ENCODE results near the gene DRAM1.

DNA sequence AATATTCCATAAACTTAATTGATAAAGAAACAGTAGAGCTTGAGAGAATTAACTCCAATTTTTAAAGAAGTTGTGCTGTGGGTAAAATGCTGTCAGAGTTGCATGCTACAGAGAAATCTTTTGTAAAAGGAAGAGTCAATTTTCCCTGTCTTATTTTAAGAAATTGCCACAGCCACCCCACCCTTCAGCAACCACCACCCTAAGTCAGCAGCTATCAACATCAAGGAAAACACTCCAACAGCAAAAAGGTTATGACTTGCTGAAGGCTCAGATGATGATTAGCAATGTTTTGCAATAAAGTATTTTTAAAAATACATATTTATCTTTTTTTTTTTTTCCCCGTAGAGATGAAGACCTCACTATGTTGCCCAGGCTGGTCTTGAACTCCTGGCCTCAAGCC is 6.5 kb upstream of the DRAM1 start:
- TF ChIP-seq ZNF436 (CRISPR knock-in tag; IDR thresholded peaks at IDR 0.05) (no peak), EP300 (IDR thresholded peaks at IDR 0.05; ENCODE audit: low read length) (no peak), IRF2 (CRISPR knock-in tag; IDR thresholded peaks at IDR 0.05) (no peak), RBM22 (IDR thresholded peaks at IDR 0.05; ENCODE audit: low read depth, low read length, poor library complexity, severe bottlenecking) (no peak), BHLHE40 (IDR thresholded peaks at IDR 0.05; ENCODE audit: low read length) (no peak), MYNN (IDR thresholded peaks at IDR 0.05) (no peak), MYNN (CRISPR knock-in tag; IDR thresholded peaks at IDR 0.05) (no peak), RBBP5 (IDR thresholded peaks at IDR 0.05; ENCODE audit: borderline replicate concordance, insufficient read depth, low read length, poor library complexity, severe bottlenecking) (no peak), ELF4 (CRISPR knock-in tag; IDR thresholded peaks at IDR 0.05) (no peak)
- TF ChIP-seq, protein P1, sequence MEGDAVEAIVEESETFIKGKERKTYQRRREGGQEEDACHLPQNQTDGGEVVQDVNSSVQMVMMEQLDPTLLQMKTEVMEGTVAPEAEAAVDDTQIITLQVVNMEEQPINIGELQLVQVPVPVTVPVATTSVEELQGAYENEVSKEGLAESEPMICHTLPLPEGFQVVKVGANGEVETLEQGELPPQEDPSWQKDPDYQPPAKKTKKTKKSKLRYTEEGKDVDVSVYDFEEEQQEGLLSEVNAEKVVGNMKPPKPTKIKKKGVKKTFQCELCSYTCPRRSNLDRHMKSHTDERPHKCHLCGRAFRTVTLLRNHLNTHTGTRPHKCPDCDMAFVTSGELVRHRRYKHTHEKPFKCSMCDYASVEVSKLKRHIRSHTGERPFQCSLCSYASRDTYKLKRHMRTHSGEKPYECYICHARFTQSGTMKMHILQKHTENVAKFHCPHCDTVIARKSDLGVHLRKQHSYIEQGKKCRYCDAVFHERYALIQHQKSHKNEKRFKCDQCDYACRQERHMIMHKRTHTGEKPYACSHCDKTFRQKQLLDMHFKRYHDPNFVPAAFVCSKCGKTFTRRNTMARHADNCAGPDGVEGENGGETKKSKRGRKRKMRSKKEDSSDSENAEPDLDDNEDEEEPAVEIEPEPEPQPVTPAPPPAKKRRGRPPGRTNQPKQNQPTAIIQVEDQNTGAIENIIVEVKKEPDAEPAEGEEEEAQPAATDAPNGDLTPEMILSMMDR (IDR thresholded peaks at IDR 0.05 in 2 of 3, conservative IDR thresholded peaks at IDR 0.05 in 1 of 3; ENCODE audit: insufficient read depth in 2 of 3, low read depth in 1 of 3, low read length in 3 of 3), result no peak
- TF ChIP-seq, protein P2, sequence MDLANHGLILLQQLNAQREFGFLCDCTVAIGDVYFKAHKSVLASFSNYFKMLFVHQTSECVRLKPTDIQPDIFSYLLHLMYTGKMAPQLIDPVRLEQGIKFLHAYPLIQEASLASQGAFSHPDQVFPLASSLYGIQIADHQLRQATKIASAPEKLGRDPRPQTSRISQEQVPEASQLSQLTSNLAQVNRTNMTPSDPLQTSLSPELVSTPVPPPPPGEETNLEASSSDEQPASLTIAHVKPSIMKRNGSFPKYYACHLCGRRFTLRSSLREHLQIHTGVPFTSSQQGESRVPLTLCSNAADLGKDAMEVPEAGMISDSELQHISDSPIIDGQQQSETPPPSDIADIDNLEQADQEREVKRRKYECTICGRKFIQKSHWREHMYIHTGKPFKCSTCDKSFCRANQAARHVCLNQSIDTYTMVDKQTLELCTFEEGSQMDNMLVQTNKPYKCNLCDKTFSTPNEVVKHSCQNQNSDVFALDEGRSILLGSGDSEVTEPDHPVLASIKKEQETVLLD (IDR thresholded peaks at IDR 0.05), result no peak
- TF ChIP-seq, protein P3, sequence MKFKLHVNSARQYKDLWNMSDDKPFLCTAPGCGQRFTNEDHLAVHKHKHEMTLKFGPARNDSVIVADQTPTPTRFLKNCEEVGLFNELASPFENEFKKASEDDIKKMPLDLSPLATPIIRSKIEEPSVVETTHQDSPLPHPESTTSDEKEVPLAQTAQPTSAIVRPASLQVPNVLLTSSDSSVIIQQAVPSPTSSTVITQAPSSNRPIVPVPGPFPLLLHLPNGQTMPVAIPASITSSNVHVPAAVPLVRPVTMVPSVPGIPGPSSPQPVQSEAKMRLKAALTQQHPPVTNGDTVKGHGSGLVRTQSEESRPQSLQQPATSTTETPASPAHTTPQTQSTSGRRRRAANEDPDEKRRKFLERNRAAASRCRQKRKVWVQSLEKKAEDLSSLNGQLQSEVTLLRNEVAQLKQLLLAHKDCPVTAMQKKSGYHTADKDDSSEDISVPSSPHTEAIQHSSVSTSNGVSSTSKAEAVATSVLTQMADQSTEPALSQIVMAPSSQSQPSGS (CRISPR knock-in tag; IDR thresholded peaks at IDR 0.05), result no peak
- TF ChIP-seq, protein P4, sequence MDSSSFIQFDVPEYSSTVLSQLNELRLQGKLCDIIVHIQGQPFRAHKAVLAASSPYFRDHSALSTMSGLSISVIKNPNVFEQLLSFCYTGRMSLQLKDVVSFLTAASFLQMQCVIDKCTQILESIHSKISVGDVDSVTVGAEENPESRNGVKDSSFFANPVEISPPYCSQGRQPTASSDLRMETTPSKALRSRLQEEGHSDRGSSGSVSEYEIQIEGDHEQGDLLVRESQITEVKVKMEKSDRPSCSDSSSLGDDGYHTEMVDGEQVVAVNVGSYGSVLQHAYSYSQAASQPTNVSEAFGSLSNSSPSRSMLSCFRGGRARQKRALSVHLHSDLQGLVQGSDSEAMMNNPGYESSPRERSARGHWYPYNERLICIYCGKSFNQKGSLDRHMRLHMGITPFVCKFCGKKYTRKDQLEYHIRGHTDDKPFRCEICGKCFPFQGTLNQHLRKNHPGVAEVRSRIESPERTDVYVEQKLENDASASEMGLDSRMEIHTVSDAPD (CRISPR knock-in tag; IDR thresholded peaks at IDR 0.05), result no peak

Data from K562 (cell line).